ENCODE results near the gene TMEM135.

Gene TMEM135

DNA sequence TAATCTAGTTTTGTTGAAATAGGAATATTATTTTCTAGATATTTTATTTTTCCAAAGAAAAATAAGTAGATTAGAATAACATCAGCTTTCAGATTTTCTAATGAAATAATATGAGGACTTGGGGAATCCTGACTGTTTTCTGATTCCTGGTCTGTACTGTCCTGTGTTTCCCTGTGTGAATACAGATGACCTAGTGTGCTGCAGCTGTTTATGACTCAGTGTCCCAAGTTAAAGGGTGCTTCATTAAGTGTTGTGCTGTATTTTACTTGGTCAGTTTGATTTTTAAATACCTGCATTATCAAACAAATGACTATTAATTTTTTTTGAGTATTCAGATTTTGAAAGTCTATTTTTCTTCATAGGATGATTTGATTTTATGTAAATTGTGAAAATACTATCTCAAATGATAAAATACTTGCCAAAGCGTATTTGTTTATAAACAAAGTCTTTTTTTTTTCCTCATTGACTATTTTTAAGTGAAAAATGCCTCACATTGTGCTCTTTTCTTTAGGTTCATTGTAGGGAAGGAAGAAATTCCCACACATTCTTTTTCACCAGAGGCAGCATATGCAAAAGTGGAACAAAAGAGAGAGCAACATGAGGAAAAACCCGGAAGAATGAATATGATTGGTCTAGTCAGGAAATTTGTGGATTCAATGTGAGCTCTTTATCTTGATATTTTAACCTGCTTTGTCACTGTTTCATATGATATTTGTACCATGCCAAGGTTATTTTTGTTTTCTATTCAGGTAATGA is 264.2 kb downstream of the TMEM135 start:
- no peaks in the 10 kb centered on the region for H3K27me3 ChIP-seq
- peaks cover 0 to 12% (median 2%) of the 10 kb centered on the region in 10 experiments; a peak in 8 of 20 replicates for H3K4me1 ChIP-seq
- no peak overlapping the region for H3K4me2 ChIP-seq
- peaks cover 0 to 13% (median 0%) of the 10 kb centered on the region in 11 experiments; a peak in 4 of 22 replicates for H3K9me3 ChIP-seq (replicated peaks in 1 of 11)
- H3K9ac ChIP-seq = no peak overlapping the region
- H4K20me1 ChIP-seq = peaks cover 0 to 9% (median 0%) of the 10 kb centered on the region in 11 experiments; a peak in 2 of 22 replicates
- peaks cover 5 to 57% (median 10%) of the 10 kb centered on the region in 11 experiments; a peak in 15 of 22 replicates for H3K36me3 ChIP-seq
- no peak overlapping the region for H3K4me3 ChIP-seq
- no peak overlapping the region for H3K27ac ChIP-seq
- TF ChIP-seq Cebpa-rat (IDR thresholded peaks at IDR 0.05) = no peak

DNA sequence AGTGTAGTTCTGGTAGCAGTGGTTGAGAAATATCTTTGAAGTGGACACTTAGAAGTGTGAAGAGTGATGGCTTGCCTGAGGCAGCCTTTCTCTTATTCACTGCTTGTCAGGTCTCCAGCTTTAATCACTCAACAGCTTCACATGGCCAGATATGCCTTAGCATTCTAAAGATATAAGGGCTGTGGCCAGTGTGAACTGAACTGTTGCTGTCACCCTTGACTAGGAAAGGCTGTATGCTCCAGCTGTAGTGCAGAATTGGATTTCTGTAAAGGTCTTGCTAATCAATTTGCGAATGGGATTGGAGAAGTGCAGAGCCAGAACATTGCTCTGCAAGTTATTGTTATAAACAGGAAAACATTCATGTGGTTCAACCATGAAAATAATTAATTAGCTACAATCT is 266.7 kb downstream of the TMEM135 start:
- TF ChIP-seq Cebpa-rat (IDR thresholded peaks at IDR 0.05) = no peak
- H3K4me3 ChIP-seq = no peak overlapping the region
- H3K9ac ChIP-seq = no peak overlapping the region
- H4K20me1 ChIP-seq = peaks cover 0 to 9% (median 0%) of the 10 kb centered on the region in 11 experiments; a peak in 2 of 22 replicates
- H3K4me1 ChIP-seq = peaks cover 0 to 14% (median 2%) of the 10 kb centered on the region in 10 experiments; a peak in 8 of 20 replicates
- H3K36me3 ChIP-seq = peaks cover 5 to 48% (median 11%) of the 10 kb centered on the region in 11 experiments; a peak in 15 of 22 replicates
- no peak overlapping the region for H3K27ac ChIP-seq
- no peaks in the 10 kb centered on the region for H3K27me3 ChIP-seq
- peaks cover 0 to under 1% (median 0%) of the 10 kb centered on the region in 11 experiments; a peak in 1 of 22 replicates for H3K9me3 ChIP-seq (replicated peaks in 1 of 11)
- H3K4me2 ChIP-seq = no peak overlapping the region

DNA sequence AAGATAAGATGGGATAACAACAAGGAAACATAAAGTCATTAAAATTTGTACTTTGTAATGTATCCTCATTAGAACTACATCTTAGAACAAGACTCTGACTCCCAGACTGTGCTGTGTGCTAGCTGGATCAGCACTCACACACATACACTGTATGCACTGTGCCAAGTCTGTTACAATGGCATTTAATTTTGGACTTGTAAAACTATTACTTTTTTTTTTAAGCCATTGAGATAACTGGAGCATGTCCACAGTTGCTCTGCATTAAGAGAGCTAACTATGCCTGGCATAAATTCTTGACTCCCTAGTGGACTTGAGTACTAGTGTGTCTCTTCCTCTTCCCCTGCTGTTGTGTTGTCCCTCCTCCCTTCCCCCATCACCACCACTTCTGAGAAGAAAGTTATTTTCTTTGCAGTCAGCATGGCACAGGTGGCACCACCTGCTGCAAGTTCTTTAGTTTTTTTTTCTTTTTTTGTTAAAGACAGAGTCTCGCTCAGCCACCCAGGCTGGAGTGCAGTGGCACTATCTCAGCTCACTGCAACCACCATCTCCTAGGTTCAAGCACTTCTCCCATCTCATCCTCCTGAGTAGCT is 268.6 kb downstream of the TMEM135 start:
- no peak for TF ChIP-seq Cebpa-rat (IDR thresholded peaks at IDR 0.05)
- Histone ChIP-seq H3K27me3 (no peaks in the 10 kb centered on the region), H3K27ac (no peak overlapping the region), H3K9ac (no peak overlapping the region), H3K4me1 (peaks cover 0 to 14% (median 2%) of the 10 kb centered on the region in 10 experiments; a peak in 8 of 20 replicates), H3K4me3 (no peak overlapping the region), H3K4me2 (peak overlapping the region in 3 of 11 experiments; percentile 12 to 47 (median 38); a peak in 2 of 22 replicates), H4K20me1 (no peaks in the 10 kb centered on the region; a peak in 1 of 22 replicates), H3K36me3 (peaks cover 5 to 60% (median 11%) of the 10 kb centered on the region in 11 experiments; a peak in 15 of 22 replicates), H3K9me3 (replicated peaks in 1 of 11) (no peaks in the 10 kb centered on the region)

DNA sequence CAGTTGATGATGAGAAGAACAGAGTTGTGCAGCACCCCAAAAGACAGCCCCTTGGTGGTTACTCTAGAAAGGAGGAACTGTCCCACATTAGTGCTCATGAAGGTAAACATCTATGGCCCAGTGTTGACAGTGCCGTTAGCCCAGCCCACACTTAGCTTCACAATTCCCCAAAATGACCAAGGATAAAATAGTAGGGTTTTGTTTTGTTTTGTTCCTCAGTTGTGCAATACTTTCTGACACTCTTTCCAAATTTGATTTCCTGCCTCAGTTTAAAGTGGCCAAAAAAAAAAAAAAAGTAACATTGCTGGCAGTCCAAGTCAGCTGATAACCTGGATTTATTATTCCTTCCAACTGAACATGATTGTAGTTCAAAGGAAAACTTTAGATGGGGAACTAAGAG is 269.4 kb downstream of the TMEM135 start:
- Histone ChIP-seq H3K36me3 (peaks cover 5 to 60% (median 11%) of the 10 kb centered on the region in 11 experiments; a peak in 15 of 22 replicates), H3K27ac (no peak overlapping the region), H3K9me3 (replicated peaks in 1 of 11) (no peaks in the 10 kb centered on the region), H3K4me1 (peaks cover 0 to 14% (median 2%) of the 10 kb centered on the region in 10 experiments; a peak in 8 of 20 replicates), H3K27me3 (no peaks in the 10 kb centered on the region), H4K20me1 (no peaks in the 10 kb centered on the region), H3K4me2 (peak overlapping the region in 3 of 11 experiments; percentile 12 to 47 (median 38); a peak in 4 of 22 replicates), H3K4me3 (no peak overlapping the region), H3K9ac (no peak overlapping the region)
- TF ChIP-seq Cebpa-rat (IDR thresholded peaks at IDR 0.05) = 0 out of 22 replicates have a peak, but pooled peaks of 2 of the 11 experiments have one; percentile 14 to 20

GRCh38 chr11:87315229-87315628 is 277.5 kb downstream of the TMEM135 start:
- no peak for TF ChIP-seq Cebpa-rat (IDR thresholded peaks at IDR 0.05)
- no peaks in the 10 kb centered on the region for H3K9me3 ChIP-seq (replicated peaks in 1 of 11)
- no peak overlapping the region for H3K4me3 ChIP-seq
- H3K27ac ChIP-seq = no peak overlapping the region
- H3K36me3 ChIP-seq = peaks cover under 1 to 61% (median 16%) of the 10 kb centered on the region in 11 experiments; a peak in 10 of 22 replicates
- H3K4me2 ChIP-seq = no peak overlapping the region
- H3K9ac ChIP-seq = no peak overlapping the region
- H3K4me1 ChIP-seq = peaks cover 0 to 11% (median 0%) of the 10 kb centered on the region in 10 experiments; a peak in 3 of 20 replicates
- no peaks in the 10 kb centered on the region for H3K27me3 ChIP-seq
- H4K20me1 ChIP-seq = no peaks in the 10 kb centered on the region

- Histone ChIP-seq H3K4me3 (no peak overlapping the region), H3K4me1 (peaks cover 0 to 11% (median 0%) of the 10 kb centered on the region in 10 experiments; a peak in 3 of 20 replicates), H3K27ac (no peak overlapping the region), H3K36me3 (peaks cover 9 to 69% (median 25%) of the 10 kb centered on the region in 11 experiments; a peak in 19 of 22 replicates), H3K9ac (no peak overlapping the region), H3K4me2 (0 out of 22 replicates have a peak overlapping the region, but pooled peaks of 1 of the 11 experiments have one; percentile 6), H3K27me3 (no peaks in the 10 kb centered on the region), H3K9me3 (replicated peaks in 1 of 11) (no peaks in the 10 kb centered on the region), H4K20me1 (no peaks in the 10 kb centered on the region)
- no peak for TF ChIP-seq Cebpa-rat (IDR thresholded peaks at IDR 0.05)
Measured at GRCh38 chr11:87316491-87316890, 278.8 kb downstream of the TMEM135 start.

- Histone ChIP-seq H4K20me1 (no peaks in the 10 kb centered on the region), H3K27me3 (no peaks in the 10 kb centered on the region), H3K4me3 (no peak overlapping the region), H3K27ac (no peak overlapping the region), H3K9ac (no peak overlapping the region), H3K4me2 (no peak overlapping the region), H3K36me3 (peaks cover 18 to 75% (median 32%) of the 10 kb centered on the region in 11 experiments; a peak in 21 of 22 replicates), H3K9me3 (replicated peaks in 1 of 11) (no peaks in the 10 kb centered on the region), H3K4me1 (peaks cover 0 to 11% (median 0%) of the 10 kb centered on the region in 10 experiments; a peak in 3 of 20 replicates)
- no peak for TF ChIP-seq Cebpa-rat (IDR thresholded peaks at IDR 0.05)
Measured at GRCh38 chr11:87317441-87317840, 279.7 kb downstream of the TMEM135 start.

DNA sequence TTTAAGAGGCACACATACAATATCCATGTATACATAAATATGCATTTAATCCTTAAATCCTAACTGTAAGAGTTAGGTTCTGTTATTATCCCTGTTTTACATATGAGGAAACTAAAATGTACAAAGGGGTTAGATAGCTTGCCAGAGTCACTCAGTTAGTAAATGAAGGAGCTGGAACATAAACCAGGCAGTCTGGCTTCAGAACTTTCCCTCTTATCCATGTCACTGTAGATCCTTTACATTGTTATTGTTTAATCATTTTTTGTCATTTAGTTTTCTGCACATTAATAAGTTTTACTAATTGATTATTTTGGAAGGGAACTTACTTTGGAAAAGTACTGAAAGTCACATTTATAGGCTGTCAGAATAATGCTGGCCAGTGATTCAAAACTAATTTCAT is 282.4 kb downstream of the TMEM135 start:
- Histone ChIP-seq H4K20me1 (no peaks in the 10 kb centered on the region), H3K4me1 (peaks cover 0 to 11% (median 0%) of the 10 kb centered on the region in 10 experiments; a peak in 3 of 20 replicates), H3K9me3 (replicated peaks in 1 of 11) (no peaks in the 10 kb centered on the region), H3K9ac (no peak overlapping the region), H3K27ac (no peak overlapping the region), H3K4me2 (no peak overlapping the region), H3K27me3 (no peaks in the 10 kb centered on the region), H3K36me3 (peaks cover 20 to 80% (median 42%) of the 10 kb centered on the region in 11 experiments; a peak in 21 of 22 replicates), H3K4me3 (no peak overlapping the region)
- TF ChIP-seq Cebpa-rat (IDR thresholded peaks at IDR 0.05) = no peak

- Histone ChIP-seq H3K4me2 (no peak overlapping the region), H3K9me3 (replicated peaks in 1 of 11) (0 out of 22 replicates have a peak, but pooled peaks cover 0 to 4% (median 0%) of the 10 kb centered on the region in 11 experiments), H3K4me1 (no peaks in the 10 kb centered on the region), H3K4me3 (no peak overlapping the region), H3K27me3 (no peaks in the 10 kb centered on the region), H3K27ac (no peak overlapping the region), H3K36me3 (peaks cover 20 to 98% (median 58%) of the 10 kb centered on the region in 11 experiments; a peak in 21 of 22 replicates), H3K9ac (no peak overlapping the region), H4K20me1 (no peaks in the 10 kb centered on the region)
- TF ChIP-seq Cebpa-rat (IDR thresholded peaks at IDR 0.05) = no peak
Measured at GRCh38 chr11:87322568-87322967, 284.8 kb downstream of the TMEM135 start.

Measured in BLaER1 treated with 17β-estradiol and CSF1 and Interleukin-3, amounts not matched to agents 10 nM and 100 nM (cell line).